ENCODE data around the gene RBM20. TPM values are rescaled to one million over a fixed set of nuclear protein-coding genes. Genes with fewer than 3 reads are reported as not detected.
"Not testable (repeated sequence)": the region's sequence is repeated elsewhere in the genome, so short reads cannot be mapped to it uniquely, and the experiment has no call there.

RBM20 gene
- polyA plus RNA-seq, 1 donor = 5.3 TPM

DNA sequence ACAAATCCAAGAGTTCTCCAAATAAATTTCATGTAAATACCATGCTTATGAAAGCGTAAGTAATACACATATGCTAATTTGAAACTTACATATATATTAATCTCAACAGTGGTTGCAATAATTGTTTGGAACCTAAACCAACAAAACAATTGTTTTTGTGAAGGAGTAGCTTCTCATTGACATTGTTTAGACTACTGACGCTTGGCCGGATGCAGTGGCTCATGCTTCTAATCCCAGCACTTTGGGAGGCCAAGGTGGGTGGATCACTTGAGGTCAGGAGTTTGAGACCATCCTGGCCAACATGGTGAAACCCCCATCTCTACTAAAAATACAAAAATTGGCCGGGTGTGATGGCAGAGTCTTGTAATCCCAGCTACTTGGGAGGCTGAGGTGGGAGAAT lies 61.5 kb downstream of the RBM20 start:
- DNase-seq = not testable (repeated sequence)

DNA sequence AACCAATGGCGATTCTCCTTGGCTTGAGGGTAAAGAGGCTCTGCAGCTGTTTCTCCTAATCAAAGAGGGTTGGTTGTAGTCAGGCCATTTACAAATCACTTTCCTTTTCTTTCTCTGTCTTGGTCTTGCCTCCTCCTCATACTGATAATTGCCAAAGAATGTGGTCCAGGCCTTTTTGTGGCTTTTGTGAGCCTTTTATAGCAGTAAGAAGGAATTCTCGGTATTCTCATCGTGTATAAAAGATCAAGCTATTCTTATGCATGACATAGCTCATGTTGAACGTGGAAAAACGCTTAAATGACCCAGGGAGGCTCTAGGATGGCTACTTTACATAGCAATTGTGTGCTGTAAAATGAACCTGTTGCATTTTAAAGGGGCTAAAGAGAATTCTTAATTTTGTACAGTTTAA lies 62.6 kb downstream of the RBM20 start:
- no peak for DNase-seq

DNA sequence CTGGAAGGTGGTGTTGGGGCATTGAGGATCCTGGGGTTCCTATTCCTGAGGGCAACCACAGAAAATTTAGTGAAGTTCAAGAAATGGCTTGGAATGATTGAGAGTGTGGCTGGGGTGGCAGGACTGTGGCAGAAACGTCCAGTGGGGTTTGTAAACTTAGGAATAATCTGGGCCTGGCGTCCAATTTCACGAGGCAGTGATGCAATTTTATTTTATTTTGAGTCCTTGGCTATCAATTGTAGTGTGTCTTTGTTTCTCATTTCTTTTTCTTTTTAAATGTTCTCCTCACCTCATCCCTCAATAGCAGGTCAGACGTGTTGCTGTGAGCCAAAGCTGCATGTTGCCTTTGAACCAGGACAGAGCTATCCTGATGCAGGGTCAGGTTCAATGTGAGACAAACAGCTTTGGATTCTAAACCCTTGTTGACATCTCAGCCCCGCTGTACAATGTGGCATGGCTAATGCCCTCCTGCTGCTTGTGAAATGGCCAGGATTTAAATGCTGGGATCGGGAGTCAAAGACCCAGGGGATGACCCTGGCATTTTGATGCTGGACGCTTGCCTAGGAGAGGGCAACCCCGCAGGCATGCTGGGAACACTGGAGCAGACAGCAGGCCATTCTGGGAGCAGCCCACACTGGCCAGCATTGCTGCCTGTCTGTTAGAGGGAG lies 64.8 kb downstream of the RBM20 start:
- DNase-seq = no peak

DNA sequence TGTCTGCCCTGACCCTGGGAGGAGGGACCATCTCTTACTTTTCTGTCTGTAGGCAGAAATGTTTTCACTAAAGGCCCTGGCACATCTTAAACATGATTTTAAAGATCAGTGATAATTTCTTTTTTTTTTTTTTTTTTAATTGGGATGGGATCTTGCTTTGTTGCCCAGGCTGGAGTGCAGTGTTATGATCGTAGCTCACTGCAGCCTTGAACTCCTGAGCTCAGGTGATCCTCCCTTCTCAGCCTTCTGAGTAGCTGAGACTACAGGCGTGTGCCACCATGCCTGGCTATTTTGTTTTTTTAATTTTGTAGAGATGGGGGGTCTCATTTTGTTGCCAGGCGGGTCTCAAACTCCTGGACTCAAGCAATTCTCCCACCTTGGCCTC lies 65.3 kb downstream of the RBM20 start:
- DNase-seq = no peak

DNA sequence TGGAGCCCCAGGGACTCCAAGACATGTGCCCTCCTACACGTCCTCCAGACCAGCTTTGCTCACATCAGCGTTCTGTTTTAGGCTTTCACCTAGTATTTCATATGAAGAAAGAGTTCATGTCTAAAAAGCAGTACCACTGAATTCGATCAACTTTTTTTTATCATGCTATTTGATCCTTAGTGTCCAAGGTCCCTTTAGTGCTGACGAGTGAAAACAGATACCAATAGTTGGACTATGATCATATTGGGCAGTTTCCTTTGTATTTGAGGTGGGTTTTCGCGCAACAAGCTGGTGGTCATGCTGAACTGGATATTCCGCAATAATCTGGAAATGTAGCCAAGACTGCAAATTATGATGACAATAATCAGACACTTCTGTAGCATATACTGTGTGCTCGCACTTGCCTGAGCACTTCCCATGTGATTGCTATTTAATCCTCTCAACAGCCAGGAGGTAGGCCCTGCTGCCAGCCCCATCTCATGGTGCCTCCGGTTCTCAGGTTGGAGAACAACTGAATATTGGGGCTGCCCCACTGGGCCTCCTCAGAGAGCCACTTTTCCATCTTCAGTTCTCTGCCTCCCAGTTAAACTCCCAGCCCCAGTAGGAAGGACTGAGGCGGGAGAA lies 65.9 kb downstream of the RBM20 start:
- DNase-seq = no peak

DNA sequence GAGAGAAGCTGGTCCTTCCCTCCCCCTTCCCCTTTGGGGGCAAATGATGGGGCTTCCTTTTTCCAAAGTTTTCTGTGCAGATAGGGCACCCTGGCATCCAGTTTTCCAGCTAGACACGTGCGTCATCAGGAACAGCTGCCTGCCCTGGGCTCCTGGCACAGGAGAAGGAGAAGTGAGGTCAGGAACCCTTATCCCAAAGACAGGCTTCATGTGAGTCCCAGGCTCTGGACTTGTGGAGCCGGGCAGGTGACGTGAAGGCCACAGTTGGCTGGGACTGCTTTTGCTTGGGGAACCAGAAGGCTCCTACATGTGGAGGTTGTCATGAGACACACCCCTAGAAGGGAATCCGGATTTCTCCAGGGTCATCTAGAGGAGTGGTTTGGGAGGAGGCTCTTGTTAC lies 66.5 kb downstream of the RBM20 start:
- no peak for DNase-seq

DNA sequence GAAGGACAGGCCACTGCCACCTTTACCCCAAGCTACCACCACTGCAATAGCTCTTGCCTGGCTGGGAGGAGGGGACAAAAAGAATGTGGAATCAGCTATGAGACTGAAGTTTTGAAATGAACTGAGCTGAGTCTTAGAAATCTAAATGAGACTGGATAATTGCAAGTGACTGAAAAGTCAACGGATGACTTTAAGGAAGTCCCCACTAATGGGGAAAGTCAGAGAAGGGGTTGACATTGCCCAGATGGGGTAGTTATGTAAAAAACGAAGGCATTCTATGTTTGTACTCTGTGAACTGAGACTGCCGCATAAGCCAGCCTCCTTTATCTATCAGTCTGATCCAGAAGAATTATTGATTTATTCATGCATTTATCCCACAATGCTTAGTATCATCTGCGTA lies 67.2 kb downstream of the RBM20 start:
- no peak for DNase-seq

DNA sequence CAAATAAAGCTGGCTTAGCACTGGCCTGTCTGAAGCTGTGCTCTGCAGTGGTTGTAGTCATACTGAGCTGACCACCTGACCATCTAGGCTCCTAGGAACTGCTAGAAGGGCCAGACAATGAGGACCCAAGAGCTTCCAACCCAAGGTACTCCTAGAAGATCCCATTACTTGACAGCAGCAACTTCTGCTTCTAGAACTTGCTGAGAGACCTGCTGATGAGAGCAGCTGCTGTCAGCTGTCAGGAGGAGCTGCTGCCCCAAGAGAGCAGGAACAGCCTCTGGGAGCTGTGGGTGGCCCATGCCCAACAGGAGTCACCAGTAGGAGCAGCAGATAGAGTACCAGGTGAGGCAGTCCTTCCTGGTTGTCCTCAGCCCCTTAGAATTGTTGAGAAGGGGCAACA lies 70.2 kb downstream of the RBM20 start:
- DNase-seq = no peak

DNA sequence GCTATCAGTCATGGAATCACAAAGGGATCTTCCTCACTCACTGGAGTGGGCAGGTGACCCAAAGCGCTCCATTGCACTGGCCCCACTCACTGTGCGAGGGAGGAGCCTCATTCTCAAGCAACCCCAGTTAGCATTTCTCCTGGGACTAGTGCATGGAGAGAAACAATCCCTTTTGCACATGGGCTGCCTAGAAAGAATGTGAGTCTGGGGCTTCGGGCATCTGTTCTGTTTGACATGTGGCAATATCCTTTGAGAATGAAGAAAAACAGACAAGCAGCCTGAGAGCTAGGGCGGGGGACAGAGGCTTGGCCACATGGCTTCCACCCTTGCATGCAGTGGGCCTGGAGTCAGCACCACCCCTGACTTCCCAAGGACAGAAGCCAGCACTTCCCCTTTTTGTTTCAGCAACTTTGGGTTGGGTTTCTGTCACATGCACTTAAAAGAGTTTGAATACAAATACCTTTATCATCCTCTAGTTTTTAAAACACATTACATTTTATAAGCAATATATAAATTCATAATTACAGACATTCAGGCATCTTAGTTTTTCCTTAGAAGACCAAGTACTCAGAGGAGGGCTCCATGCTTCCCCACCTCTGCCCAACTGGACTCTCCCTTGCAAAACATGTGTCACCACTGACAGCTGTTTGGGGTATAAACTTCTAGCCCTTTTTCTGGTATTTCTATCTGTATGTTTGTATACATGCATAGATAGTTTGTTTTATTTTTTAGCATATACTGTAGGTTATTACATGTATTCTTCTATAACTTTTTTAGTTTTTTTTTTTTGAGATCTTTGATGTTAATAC lies 73.8 kb downstream of the RBM20 start:
- DNase-seq = no peak

DNA sequence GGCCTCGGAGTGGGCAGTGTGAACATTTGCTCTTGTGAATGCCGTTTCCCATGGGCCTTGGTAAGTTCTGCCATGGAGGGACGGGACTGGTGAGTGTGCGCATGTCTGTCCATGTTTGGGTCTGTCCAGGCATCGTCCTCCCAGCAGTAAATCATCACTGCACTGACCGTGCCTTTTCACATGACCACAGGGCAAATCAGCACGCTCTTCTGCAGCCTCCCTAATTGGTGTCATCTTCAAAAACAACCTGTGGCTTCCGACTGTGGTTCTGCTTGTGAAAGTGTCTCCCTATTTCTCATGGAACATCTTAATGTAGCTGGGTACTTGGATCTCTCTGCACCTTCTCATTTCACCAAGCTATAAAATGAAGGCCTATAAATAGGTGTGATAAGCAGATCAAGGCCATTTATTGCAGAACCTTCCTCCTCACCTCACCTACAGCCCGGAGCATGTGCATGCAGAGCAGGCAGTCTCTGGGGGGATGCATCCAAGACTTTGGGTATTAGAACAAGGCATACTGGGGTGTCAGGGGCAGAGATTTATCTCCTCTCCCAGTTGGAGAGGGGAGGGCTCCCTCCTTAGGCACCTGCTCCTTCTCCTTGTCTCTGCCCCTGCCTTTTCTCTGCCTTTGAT lies 77.4 kb downstream of the RBM20 start:
- no peak for DNase-seq

DNA sequence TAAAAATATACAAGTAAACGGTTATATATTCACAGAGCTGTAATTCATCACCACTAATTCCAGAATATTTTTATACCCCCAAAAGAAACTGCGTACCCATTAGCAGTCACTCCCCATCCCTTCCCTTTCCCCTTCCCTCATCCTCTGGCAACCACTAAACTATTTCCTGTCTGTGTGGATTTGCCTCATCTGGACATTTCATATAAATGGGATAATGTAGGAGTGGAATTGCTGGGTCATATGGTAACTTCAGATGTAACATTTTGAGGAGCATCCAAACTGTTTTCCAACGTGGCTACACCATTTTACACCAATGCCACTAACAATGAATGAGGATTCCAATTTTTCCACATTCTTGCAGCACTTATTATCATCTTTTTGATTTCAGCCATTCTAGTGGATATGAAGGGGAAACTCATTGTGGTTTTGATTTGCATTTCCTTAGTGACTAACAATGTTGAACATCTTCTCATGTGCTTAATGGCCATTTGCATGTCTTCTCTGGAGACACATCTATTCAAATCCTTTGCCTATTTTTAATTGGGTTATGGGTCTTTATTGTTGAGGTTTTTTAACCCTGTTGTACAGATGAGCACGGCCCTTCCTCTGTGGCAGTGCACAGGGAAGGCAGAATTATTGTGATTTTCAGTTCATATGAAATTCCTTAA lies 79.2 kb downstream of the RBM20 start:
- no peak for DNase-seq

DNA sequence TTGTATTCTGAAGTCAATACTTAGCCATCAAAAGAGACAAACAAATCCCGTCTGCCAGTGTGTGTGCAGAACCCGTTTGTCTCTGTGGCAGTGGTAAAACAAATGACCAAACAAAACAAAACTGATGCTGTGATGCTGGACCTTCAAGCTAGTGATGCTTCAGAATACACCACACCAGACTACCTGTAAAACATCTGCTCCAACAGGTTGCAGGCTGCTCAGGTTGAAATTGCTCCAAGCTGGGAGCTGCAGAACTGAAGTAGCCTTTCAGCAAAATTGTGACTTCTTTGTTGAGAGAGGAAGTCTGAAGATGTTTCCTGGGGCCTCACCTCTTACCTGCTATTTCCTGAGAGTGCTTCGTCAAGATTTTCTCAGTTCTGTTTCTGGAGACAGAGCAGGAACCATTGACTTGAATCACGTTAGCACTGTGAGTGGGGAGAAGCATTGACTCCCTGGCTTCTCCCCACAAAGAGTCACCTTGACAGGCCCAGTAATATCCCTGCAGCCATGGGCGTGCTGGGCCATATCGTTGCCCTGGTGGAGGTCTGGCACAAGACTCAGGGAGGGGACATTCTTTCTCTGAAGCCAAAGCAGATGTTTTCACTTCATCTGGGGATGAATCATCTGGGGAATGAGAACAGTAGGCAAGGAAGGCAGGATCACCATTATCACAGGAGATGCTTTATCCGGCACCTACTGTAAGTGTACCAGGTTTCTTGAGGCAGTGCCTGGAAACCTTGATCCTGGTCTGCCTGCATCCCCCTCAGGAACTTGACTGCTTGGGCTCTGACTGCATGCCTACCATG lies 80.2 kb downstream of the RBM20 start:
- DNase-seq = no peak

DNA sequence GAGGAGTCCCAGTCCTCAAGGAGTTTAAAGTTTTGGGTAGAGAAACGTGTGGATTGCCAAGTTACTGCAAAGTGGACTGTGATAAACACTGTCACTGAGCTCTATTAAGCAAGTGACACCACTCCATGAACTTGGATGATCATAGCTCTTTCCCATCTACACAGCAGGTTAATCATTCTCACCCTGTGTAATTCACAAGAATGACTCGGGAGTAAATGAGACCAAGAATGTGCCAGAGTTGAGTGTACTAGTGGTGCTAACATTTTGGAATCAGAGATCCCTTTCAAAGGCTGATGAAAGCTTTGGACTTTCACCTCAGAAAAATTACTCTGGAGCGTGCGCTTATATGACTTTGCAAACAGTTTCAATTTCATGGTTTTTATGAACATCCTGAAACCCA lies 80.8 kb downstream of the RBM20 start:
- DNase-seq = no peak

DNA sequence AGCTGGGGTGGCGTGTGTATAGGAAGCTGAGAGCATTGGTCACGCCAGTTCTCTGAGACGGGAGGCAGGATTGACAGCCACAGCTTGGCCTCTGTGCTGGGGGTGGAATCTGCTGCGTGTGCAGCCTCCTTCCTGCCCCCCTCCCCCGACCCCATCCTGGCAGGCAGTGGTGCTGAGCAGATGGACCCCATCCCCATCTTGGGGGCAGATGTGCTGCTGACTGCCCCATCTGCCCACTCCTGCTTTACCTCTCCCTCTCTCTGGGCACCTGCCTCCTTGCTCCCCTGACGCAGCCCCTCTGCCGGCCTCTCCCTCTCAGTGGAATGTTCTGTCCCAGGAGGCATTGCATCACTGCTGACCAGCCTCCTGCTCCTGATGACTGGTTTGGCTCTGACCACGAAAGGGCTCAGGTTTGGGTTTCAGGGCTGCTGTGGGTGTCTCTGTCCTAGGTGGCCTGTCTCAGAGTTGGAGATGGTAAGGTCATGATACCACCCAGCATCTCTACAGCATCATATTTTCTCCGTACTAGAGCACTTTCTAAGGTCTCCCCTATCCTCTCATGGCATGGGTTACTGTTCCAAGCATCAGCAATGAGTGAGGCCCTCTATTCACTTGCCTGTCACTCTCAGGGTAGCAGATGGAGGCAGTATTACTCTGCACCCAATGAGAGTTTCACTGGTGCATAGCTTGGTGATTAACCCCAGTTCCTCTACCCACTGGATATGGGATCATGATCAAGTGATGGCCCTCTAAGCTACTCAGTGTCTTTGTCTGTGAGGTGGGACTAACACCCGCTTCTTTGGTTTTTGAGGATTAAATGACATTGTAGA lies 81.9 kb downstream of the RBM20 start:
- DNase-seq = no peak

DNA sequence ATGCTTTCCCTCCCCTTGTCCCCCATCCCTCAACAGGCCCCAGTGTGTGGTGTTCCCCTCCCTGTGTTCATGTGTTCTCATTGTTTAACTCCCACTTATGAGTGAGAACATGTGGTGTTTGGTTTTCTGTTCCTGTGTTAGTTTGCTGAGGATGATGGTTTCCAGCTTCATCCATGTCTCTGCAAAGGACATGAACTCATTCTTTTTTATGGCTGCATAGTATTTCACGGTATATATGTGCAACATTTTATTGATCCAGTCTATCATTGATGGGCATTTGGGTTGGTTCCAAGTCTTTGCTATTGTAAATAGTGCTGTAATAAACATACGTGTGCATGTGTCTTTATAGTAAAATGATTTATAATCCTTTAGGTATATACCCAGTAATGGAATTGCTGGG lies 83.6 kb downstream of the RBM20 start:
- not testable (repeated sequence) for DNase-seq

DNA sequence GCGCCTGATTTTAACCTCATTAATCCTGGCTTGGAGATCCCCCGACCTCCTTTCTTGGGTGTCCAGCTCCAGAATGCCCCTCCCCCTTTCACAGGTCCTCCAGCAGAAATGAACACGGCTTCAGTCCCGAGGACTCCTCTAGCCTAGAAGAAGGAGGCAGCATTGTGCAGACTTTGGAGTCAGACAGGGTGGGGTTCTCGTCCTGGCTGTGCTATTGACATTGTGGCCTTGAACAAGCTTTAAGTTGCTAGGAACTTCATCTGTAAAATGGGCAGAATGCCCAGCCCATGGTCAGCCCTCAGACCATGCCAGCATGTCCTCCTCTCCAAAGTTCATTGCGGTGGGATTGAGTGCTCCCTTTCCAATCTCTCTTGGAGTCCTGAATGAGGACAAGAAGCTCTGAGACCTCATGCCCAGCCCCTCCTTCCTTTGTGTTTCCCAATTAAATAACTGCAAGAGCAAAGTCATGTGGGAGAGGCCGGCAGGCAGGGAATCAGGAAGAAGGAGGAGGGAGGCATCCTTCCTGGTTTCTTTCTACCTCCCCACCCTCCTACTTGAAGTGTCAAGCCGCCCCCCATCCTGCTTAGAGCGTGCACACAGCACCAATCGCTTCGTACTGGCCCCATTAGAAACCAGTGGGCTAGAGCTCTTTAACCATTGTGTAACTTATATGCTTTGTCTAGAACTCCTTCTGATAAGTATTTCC lies 86.4 kb downstream of the RBM20 start:
- DNase-seq = no peak

DNA sequence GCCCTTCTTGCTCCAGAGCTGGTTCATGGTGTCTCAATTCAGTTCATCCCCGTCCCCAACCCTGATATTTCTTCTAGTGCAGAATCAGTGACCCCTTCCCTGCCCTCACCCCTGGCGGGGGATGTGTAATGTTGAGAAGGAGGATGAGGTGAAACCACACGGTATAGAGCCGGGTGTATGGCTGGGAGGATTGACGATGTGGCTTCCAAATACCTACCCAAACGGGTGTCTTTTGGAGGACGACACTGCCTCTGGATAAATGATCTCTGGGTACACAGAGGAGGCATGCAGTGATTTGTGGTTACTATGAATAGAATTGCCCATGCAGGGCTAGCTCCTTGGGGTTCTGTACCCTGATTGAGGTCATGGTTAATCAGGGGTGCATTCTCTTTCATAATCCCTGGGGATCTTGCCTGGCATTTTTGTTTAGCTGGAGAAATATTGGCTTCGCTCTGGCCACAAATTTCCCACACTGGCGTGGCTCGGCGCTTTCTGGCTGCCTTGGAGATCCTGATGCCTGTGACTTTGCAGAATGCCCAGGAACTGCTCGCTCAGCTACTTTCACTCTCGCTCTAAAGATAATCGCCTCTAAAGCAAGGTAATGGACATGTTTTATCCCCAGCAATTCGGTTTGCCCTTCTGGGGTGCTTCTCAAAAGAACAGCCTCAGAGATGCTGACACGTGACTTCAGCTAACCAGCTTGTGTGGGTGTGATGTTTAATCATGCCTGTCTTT lies 89.2 kb downstream of the RBM20 start:
- DNase-seq = no peak

DNA sequence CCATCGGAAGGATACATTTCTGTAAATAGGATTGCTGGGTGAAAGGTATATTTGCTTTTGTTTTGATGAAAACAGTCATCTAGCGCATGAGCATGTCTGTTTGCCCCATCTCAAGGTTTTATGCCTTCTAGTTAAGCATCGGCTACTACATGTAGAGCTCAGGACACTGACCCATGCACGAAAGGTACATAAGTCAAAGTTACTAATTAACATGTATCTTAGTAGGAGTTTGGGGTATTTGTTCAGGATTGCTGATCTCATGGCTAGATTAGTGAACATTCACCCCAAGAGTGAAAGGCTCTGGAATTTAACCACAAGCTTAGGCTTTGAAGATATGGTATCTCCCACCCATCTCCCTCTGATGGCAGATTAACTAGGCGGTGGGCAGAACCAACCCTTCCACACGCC lies 91.5 kb downstream of the RBM20 start:
- DNase-seq = no peak

Data from left kidney (tissue), 2 donors.